CD4-positive, alpha-beta T cell treated with Interferon gamma for 1 hour (primary cell): ENCODE measurements around the gene AP4M1.
A peak's percentile ranks its signal among the peaks of the same experiment; 100 is the strongest.

ENCODE experiments used
- DNase-seq: peaks from one replicate; pipeline ENCODE4 v3.0.0-alpha.2; 2020

The AP4M1 gene

GRCh38 chr7:100087055-100087750 lies 14.2 kb upstream of the AP4M1 start:
- no peak for DNase-seq

- DNase-seq, result no peak
Observed at GRCh38 chr7:100088095-100088620, 13.3 kb upstream of the AP4M1 start.

- peak; percentile 77 for DNase-seq
Observed at GRCh38 chr7:100088621-100089457, 12.6 kb upstream of the AP4M1 start, which contains the start of gene COPS6. Gene COPS6, plus strand, starts transcription at chr7:100088969. Its CDS starts 22 bp downstream, at chr7:100088991.

GRCh38 chr7:100089458-100090196 lies 11.8 kb upstream of the AP4M1 start:
- DNase-seq, result no peak

- no peak for DNase-seq
Observed at GRCh38 chr7:100090527-100091410, 10.7 kb upstream of the AP4M1 start.

- DNase-seq, result no peak
Observed at GRCh38 chr7:100091411-100092181, 9.8 kb upstream of the AP4M1 start.

GRCh38 chr7:100093054-100093453 lies 8.4 kb upstream of the AP4M1 start:
- no peak for DNase-seq

GRCh38 chr7:100093498-100093897 lies 7.9 kb upstream of the AP4M1 start:
- no peak for DNase-seq

- DNase-seq, result no peak
Observed at GRCh38 chr7:100093925-100094486, 7.4 kb upstream of the AP4M1 start.

GRCh38 chr7:100095289-100095688 lies 6.2 kb upstream of the AP4M1 start:
- no peak for DNase-seq

GRCh38 chr7:100095704-100096103 lies 5.7 kb upstream of the AP4M1 start:
- no peak for DNase-seq

- no peak for DNase-seq
Observed at GRCh38 chr7:100098913-100099312, 2.5 kb upstream of the AP4M1 start.

- DNase-seq, result no peak
Observed at GRCh38 chr7:100099452-100099851, 2.0 kb upstream of the AP4M1 start.

- peak; percentile 83 for DNase-seq
Observed at GRCh38 chr7:100100420-100101015, 925 bp upstream of the AP4M1 start.

- DNase-seq, result no peak
Observed at GRCh38 chr7:100102950-100103840, 1.8 kb downstream of the AP4M1 start.

GRCh38 chr7:100105534-100105933 lies 4.1 kb downstream of the AP4M1 start:
- no peak for DNase-seq

GRCh38 chr7:100106633-100107032 lies 5.2 kb downstream of the AP4M1 start:
- DNase-seq, result no peak

- no peak for DNase-seq
Observed at GRCh38 chr7:100107125-100107737, 5.8 kb downstream of the AP4M1 start.

- no peak for DNase-seq
Observed at GRCh38 chr7:100107890-100108289, 6.4 kb downstream of the AP4M1 start.
